ENCODE results near the gene TNK2.
A peak's percentile ranks its signal among the peaks of the same experiment; 100 is the strongest.

TNK2 gene

GRCh38 chr3:195897853-195898415 lies 10.4 kb downstream of the TNK2 start:
- no peak for DNase-seq

- DNase-seq = no peak
Observed at GRCh38 chr3:195897081-195897852, 11.1 kb downstream of the TNK2 start.

- DNase-seq = no peak
Observed at GRCh38 chr3:195896361-195897080, 11.8 kb downstream of the TNK2 start.

GRCh38 chr3:195895861-195896360 lies 12.4 kb downstream of the TNK2 start:
- peak; percentile 41 for DNase-seq

- DNase-seq = peak; percentile 59
Observed at GRCh38 chr3:195895078-195895860, 13.1 kb downstream of the TNK2 start.

GRCh38 chr3:195893916-195894465 lies 14.4 kb downstream of the TNK2 start:
- no peak for DNase-seq

- no peak for DNase-seq
Observed at GRCh38 chr3:195893516-195893915, 14.8 kb downstream of the TNK2 start.

GRCh38 chr3:195893044-195893395 lies 15.3 kb downstream of the TNK2 start:
- no peak for DNase-seq

- no peak for DNase-seq
Observed at GRCh38 chr3:195892105-195893043, 16.0 kb downstream of the TNK2 start.

- DNase-seq = no peak
Observed at GRCh38 chr3:195891431-195892104, 16.8 kb downstream of the TNK2 start.

GRCh38 chr3:195889870-195890295 lies 18.5 kb downstream of the TNK2 start:
- DNase-seq = no peak

GRCh38 chr3:195888981-195889869 lies 19.1 kb downstream of the TNK2 start:
- DNase-seq = no peak

GRCh38 chr3:195888311-195888761 lies 20.0 kb downstream of the TNK2 start:
- DNase-seq = no peak

GRCh38 chr3:195887670-195888069 lies 20.7 kb downstream of the TNK2 start:
- no peak for DNase-seq

- DNase-seq = no peak
Observed at GRCh38 chr3:195886181-195887141, 21.9 kb downstream of the TNK2 start.

- DNase-seq = no peak
Observed at GRCh38 chr3:195885036-195885891, 23.1 kb downstream of the TNK2 start.

- no peak for DNase-seq
Observed at GRCh38 chr3:195884691-195885035, 23.7 kb downstream of the TNK2 start.

- no peak for DNase-seq
Observed at GRCh38 chr3:195883801-195884200, 24.6 kb downstream of the TNK2 start.

Measured in NCI-H1105 (cell line).